ENCODE measurements around the gene MTF1.

- TF ChIP-seq POLR2A (IDR thresholded peaks at IDR 0.05), result no peak
- TF ChIP-seq, protein P1, sequence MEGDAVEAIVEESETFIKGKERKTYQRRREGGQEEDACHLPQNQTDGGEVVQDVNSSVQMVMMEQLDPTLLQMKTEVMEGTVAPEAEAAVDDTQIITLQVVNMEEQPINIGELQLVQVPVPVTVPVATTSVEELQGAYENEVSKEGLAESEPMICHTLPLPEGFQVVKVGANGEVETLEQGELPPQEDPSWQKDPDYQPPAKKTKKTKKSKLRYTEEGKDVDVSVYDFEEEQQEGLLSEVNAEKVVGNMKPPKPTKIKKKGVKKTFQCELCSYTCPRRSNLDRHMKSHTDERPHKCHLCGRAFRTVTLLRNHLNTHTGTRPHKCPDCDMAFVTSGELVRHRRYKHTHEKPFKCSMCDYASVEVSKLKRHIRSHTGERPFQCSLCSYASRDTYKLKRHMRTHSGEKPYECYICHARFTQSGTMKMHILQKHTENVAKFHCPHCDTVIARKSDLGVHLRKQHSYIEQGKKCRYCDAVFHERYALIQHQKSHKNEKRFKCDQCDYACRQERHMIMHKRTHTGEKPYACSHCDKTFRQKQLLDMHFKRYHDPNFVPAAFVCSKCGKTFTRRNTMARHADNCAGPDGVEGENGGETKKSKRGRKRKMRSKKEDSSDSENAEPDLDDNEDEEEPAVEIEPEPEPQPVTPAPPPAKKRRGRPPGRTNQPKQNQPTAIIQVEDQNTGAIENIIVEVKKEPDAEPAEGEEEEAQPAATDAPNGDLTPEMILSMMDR (IDR thresholded peaks at IDR 0.05 in 8 of 11, conservative IDR thresholded peaks at IDR 0.05 in 3 of 11), result no peak
Measured at GRCh38 chr1:37851782-37852210, 7.6 kb downstream of the MTF1 start.

Measured in spleen (tissue), 7 donors.